ENCODE measurements around the gene UCK2.

The UCK2 gene

DNA sequence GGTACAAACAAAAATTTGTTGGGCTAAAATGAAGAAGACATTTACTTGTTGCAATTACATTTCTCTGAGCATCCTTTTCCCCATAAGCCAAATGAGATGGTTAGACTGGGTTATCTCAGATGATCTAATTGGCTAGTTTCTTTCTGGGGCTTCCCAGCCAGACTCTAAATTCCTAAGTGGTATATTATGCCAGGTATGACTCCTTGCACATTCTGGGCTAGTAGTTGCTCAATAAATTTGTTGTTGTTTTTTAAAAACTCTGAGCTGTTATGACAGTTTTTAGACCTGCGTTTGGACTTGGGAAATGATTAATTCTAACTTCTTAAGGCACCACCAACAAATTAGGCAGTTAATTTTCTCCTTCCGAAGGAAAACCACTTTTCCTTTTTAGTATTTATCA, 66.1 kb downstream of the UCK2 start:
- H3K4me3 ChIP-seq (ENCODE audit: low read length) = no peak overlapping the region
- TF ChIP-seq EZH2phosphoT487 (IDR thresholded peaks at IDR 0.05; ENCODE audit: low read depth) = no peak
- TF ChIP-seq, protein P1, sequence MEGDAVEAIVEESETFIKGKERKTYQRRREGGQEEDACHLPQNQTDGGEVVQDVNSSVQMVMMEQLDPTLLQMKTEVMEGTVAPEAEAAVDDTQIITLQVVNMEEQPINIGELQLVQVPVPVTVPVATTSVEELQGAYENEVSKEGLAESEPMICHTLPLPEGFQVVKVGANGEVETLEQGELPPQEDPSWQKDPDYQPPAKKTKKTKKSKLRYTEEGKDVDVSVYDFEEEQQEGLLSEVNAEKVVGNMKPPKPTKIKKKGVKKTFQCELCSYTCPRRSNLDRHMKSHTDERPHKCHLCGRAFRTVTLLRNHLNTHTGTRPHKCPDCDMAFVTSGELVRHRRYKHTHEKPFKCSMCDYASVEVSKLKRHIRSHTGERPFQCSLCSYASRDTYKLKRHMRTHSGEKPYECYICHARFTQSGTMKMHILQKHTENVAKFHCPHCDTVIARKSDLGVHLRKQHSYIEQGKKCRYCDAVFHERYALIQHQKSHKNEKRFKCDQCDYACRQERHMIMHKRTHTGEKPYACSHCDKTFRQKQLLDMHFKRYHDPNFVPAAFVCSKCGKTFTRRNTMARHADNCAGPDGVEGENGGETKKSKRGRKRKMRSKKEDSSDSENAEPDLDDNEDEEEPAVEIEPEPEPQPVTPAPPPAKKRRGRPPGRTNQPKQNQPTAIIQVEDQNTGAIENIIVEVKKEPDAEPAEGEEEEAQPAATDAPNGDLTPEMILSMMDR (IDR thresholded peaks at IDR 0.05; ENCODE audit: low read depth, low read length) = no peak
- H3K9ac ChIP-seq (ENCODE audit: low read length) = no peak overlapping the region
- peaks cover 62% of the 10 kb centered on the region for H3K36me3 ChIP-seq (replicated peaks; ENCODE audit: low read depth, low read length)
- H3K4me2 ChIP-seq (ENCODE audit: low read length) = no peak overlapping the region
- no peak overlapping the region for H2AFZ ChIP-seq (ENCODE audit: low read depth, low read length)
- no peaks in the 10 kb centered on the region for H3K27me3 ChIP-seq (ENCODE audit: low read depth, low read length)
- H3K27ac ChIP-seq (ENCODE audit: low read length) = no peak overlapping the region
- H3K9me3 ChIP-seq (ENCODE audit: insufficient read depth, low read length) = no peaks in the 10 kb centered on the region
- H3K79me2 ChIP-seq (ENCODE audit: low read length) = peaks cover 22% of the 10 kb centered on the region
- no peaks in the 10 kb centered on the region for H3K4me1 ChIP-seq (ENCODE audit: low read length)
- peaks cover 20% of the 10 kb centered on the region; the same call in 1 of the 2 replicates for H4K20me1 ChIP-seq (ENCODE audit: insufficient read depth, low read length)

DNA sequence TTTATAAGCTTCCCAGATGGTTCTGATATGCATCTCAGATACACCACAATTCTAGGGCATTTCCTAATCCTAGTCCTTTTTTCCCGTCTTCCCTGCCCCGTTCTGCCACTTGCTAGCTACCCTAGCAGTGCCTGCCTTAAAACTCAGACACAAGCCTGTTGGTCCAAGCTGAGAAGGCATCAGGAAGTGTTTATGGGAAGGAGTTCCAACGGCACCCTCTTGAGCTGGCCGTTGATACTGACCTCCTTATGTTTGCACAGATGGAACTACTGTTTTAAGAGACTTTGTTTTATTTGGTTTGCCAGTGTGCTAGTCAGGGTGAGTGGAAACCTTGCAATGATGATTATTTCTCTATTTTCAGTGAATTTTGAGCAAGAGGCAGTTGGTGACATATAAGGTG, 67.2 kb downstream of the UCK2 start:
- Histone ChIP-seq H3K36me3 (replicated peaks; ENCODE audit: low read depth, low read length) (peaks cover 62% of the 10 kb centered on the region), H3K4me2 (ENCODE audit: low read length) (no peak overlapping the region), H3K79me2 (ENCODE audit: low read length) (peaks cover 15% of the 10 kb centered on the region), H3K9ac (ENCODE audit: low read length) (no peak overlapping the region), H4K20me1 (ENCODE audit: insufficient read depth, low read length) (peaks cover 16% of the 10 kb centered on the region), H3K27ac (ENCODE audit: low read length) (no peak overlapping the region), H3K4me1 (ENCODE audit: low read length) (no peaks in the 10 kb centered on the region), H2AFZ (ENCODE audit: low read depth, low read length) (no peak overlapping the region), H3K9me3 (ENCODE audit: insufficient read depth, low read length) (no peaks in the 10 kb centered on the region), H3K27me3 (ENCODE audit: low read depth, low read length) (no peaks in the 10 kb centered on the region), H3K4me3 (ENCODE audit: low read length) (no peak overlapping the region)
- no peak for TF ChIP-seq EZH2phosphoT487 (IDR thresholded peaks at IDR 0.05; ENCODE audit: low read depth)
- TF ChIP-seq, protein P1 (IDR thresholded peaks at IDR 0.05; ENCODE audit: low read depth, low read length) = no peak

DNA sequence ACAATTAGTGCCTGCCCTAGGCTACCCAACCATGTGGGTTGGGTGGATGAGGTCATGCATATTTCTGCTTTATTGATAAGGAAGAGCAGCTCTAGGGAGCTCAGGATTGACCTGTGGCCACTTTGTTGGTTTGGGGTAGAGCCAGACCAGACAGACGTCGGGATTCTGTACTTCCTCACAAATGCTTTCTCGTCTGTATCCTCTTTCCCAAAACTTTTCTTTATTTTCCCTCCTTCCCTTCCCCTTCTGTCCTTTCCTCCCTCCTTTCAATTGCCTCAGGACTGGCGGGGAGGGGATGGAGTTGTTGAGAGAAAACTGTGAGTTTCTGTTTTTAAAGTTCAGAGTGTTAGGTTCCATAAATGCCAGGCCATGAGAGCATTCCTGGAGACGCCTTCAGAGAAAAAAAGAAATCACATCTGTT, 68.0 kb downstream of the UCK2 start:
- Histone ChIP-seq H3K36me3 (replicated peaks; ENCODE audit: low read depth, low read length) (peaks cover 67% of the 10 kb centered on the region), H3K79me2 (ENCODE audit: low read length) (peaks cover 13% of the 10 kb centered on the region; the same call in 1 of the 2 replicates), H3K4me1 (ENCODE audit: low read length) (no peaks in the 10 kb centered on the region), H3K9me3 (ENCODE audit: insufficient read depth, low read length) (no peaks in the 10 kb centered on the region), H3K4me2 (ENCODE audit: low read length) (no peak overlapping the region), H3K4me3 (ENCODE audit: low read length) (no peak overlapping the region), H3K9ac (ENCODE audit: low read length) (no peak overlapping the region), H3K27me3 (ENCODE audit: low read depth, low read length) (no peaks in the 10 kb centered on the region), H2AFZ (ENCODE audit: low read depth, low read length) (no peak overlapping the region), H4K20me1 (ENCODE audit: insufficient read depth, low read length) (peaks cover 13% of the 10 kb centered on the region), H3K27ac (ENCODE audit: low read length) (no peak overlapping the region)
- TF ChIP-seq, protein P1 (IDR thresholded peaks at IDR 0.05; ENCODE audit: low read depth, low read length) = no peak
- no peak for TF ChIP-seq EZH2phosphoT487 (IDR thresholded peaks at IDR 0.05; ENCODE audit: low read depth)

DNA sequence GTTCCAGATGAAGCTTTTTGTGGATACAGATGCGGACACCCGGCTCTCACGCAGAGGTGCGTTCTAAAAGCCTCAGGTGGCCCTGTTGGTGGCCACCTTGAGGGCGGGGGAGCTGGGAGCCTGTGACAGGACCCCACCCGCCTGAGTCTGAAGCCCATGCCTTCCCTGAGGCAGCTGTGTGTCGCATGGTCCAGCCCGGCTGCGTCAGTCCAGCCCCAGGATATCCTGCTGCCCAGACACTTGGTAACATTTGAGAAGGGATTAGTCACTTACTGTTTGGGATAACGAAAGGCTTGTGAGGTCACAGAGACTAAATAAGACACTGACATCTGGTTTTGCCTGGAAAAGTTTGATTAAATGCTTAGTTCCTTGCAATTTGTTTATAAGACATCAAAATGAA, 68.9 kb downstream of the UCK2 start:
- Histone ChIP-seq H4K20me1 (ENCODE audit: insufficient read depth, low read length) (peaks cover 10% of the 10 kb centered on the region), H3K4me3 (ENCODE audit: low read length) (no peak overlapping the region), H3K27ac (ENCODE audit: low read length) (no peak overlapping the region), H3K79me2 (ENCODE audit: low read length) (peaks cover 9% of the 10 kb centered on the region; the same call in 1 of the 2 replicates), H3K4me1 (ENCODE audit: low read length) (no peaks in the 10 kb centered on the region), H3K9me3 (ENCODE audit: insufficient read depth, low read length) (no peaks in the 10 kb centered on the region), H3K4me2 (ENCODE audit: low read length) (no peak overlapping the region), H3K36me3 (replicated peaks; ENCODE audit: low read depth, low read length) (peaks cover 59% of the 10 kb centered on the region), H3K9ac (ENCODE audit: low read length) (no peak overlapping the region), H3K27me3 (ENCODE audit: low read depth, low read length) (no peaks in the 10 kb centered on the region), H2AFZ (ENCODE audit: low read depth, low read length) (no peak overlapping the region)
- no peak for TF ChIP-seq EZH2phosphoT487 (IDR thresholded peaks at IDR 0.05; ENCODE audit: low read depth)
- TF ChIP-seq, protein P1 (IDR thresholded peaks at IDR 0.05; ENCODE audit: low read depth, low read length) = no peak
